ENCODE results near the gene CBLC.

The CBLC gene, protein sequence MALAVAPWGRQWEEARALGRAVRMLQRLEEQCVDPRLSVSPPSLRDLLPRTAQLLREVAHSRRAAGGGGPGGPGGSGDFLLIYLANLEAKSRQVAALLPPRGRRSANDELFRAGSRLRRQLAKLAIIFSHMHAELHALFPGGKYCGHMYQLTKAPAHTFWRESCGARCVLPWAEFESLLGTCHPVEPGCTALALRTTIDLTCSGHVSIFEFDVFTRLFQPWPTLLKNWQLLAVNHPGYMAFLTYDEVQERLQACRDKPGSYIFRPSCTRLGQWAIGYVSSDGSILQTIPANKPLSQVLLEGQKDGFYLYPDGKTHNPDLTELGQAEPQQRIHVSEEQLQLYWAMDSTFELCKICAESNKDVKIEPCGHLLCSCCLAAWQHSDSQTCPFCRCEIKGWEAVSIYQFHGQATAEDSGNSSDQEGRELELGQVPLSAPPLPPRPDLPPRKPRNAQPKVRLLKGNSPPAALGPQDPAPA

DNA sequence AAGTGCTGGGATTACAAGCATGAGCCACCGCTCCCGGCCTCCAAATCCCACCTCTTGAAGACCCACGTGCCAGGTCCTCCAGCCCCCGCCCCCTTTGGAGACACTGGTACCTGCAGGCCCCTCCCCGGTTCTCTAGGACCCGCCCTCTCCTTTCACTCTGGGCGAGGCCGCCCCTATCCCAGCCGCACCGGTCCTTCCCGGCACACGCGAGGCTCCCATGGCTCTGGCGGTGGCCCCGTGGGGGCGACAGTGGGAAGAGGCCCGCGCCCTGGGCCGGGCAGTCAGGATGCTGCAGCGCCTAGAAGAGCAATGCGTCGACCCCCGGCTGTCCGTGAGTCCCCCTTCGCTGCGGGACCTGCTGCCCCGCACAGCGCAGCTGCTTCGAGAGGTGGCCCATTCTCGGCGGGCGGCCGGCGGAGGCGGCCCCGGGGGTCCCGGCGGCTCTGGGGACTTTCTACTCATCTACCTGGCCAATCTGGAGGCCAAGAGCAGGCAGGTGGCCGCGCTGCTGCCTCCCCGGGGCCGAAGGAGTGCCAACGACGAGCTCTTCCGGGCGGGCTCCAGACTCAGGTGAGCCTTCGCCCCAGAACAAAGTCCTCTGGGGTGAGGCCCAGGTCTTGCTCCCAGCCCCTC, at the start of gene CBLC:
Gene CBLC, plus strand, starts transcription at position 176 of the 633 bp plus-strand sequence. Its CDS starts 42 bp downstream, at position 218.
- DNase-seq (ENCODE audit: low read depth, low spot score) = peak; percentile 59

DNA sequence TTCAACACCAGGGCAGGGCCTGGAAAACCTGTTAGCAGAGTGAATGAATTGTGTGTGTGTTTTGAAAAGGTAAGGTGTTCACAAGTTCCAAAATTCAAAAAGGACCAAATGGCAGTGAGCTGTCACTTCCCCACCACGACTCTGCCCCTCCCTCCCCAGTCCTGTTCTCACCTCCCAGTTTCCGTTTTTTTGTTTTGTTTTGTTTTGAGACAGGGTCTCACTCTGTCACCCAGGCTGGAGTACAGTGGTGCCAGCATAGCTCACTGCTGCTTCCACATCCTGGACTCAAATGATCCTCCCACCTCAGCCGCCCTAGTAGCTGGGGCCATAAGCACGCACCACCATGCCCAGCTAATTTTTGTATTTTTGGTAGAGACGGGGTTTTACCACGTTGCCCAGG, 49.5 kb upstream of the CBLC start:
- DNase-seq (ENCODE audit: low read depth, low spot score) = no peak

DNA sequence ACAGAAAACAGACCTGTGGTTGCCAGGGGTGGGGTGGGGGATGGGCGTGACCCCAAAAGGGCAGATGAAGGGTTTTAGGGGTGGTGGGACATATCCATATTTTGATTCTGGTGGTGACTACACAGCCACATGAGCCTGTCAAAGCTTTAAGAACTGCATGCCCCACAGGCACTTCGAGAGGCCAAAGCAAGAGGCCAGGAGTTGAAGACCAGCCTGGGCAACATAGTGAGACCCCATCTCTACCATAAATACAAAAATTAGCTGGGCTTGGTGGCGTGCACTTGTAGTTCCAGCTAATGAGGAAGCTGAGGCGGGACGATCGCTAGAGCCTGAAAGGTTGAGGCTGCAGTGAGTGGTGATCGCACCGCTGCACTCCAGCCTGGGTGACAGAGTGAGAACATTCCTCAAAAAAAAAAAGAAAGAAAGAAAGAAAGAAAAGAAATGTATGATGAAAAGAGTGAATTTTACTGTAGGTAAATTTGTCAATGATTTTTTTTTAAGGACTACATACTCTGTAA, 48.1 kb upstream of the CBLC start:
- DNase-seq (ENCODE audit: low read depth, low spot score) = no peak

DNA sequence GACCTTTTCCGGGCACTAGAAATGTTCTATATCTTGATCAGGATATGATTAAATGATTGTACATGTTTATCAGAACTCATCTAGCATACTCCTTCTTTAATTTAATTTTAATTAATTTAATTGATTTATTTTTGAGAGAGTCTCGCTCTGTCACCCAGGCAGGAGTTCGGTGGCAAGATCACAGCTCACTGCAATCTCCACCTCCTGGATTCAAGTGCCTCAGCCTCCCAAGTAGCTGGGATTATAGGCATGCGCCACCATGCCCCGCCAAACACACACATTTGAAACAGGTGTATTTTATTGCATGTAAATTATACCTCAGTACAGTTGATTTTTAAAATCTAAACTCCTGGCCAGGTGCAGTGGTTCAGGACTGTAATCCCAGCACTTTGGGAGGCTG, 46.6 kb upstream of the CBLC start:
- no peak for DNase-seq (ENCODE audit: low read depth, low spot score)

DNA sequence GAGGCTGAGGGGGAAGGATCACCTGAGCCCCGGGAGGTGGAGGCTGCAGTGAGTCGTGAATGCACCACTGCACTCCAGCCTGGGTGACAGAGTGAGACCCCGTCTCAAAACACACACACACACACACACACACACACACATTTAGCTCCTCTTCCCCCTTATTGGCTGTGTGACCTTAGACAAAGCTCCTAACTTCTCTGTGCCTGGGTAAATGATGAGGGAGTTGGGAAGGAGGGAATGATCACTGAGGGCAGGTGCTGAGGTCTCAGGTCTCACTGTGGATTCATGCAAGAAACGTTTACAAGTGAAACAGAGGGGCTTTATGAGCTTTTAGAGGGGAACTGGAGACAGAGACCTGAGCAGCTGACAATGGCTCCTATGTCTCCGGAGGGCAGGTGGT, 46.1 kb upstream of the CBLC start:
- no peak for DNase-seq (ENCODE audit: low read depth, low spot score)

DNA sequence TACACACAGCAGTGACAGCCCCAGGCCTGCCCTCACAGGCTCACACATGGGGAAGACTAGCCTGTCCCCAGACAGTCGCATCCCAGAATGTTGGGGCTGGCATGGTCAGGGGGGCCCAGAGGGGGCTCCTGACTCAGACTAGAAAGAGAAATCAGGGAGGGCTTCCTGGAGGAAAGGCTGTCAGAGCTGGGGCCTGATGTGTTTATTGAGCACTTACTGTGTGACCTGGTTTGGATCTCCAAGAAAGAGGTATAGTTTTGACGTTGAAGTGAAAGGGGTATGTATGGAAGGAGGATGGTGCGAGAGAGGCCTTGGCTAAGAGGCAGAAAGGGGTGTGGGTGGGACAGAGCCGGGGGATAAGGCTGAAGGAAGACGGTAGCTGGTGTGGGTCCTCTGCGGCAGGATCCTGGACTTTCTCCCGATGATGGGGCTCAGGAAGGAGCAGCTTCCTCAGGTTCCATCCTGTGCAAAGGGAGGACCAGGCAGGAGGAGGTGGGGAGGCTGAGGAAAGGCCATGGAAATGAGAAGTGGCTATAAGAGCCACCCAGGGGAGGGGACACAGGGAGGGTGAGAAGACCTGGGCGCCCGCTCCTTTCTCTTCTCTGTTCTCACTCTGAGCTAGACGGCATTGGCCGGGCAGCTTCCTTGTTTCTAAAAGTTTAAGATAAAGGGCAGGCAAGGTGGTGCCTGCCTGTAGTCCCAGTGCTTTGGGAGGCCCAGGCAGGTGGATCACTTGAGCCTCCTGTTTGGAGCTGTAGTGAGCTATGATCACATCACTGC, 45.3 kb upstream of the CBLC start:
- no peak for DNase-seq (ENCODE audit: low read depth, low spot score)

DNA sequence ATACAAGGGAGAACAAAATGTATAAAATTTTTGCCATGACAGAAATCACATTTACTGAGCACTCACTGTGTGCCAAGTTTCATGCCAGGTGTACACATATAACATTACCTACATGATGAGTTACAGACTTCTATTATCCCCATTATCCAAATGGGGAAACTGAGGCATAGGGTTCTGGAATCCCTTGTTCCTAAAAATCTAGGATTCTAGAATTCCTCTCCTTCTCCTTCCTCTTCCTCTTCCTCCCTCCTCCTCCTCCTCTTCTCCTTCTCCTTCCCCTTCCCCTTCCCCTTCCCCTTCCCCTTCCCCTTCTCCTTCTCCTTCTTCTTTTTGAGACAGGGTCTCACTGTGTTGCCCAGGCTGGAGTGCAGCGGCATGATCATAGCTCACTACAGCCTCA, 43.3 kb upstream of the CBLC start:
- DNase-seq (ENCODE audit: low read depth, low spot score) = no peak

DNA sequence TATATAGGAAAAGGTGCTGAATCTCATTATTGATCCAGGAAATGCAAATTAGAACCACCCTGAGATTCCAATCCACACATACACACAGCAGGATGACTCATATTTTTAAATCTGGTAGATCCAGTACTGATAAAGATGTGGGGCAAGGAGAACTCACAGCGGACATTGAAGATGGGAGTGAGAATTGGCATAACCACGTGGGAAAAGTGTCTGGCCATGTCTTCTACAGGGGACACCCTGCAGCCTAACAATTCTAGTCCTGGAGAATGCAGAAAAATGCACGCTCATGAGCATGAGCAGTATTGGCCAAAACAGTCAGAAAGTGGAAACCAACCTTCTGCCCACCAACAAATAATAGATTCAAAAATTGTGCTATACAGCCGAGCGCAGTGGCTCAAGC, 42.7 kb upstream of the CBLC start:
- no peak for DNase-seq (ENCODE audit: low read depth, low spot score)

DNA sequence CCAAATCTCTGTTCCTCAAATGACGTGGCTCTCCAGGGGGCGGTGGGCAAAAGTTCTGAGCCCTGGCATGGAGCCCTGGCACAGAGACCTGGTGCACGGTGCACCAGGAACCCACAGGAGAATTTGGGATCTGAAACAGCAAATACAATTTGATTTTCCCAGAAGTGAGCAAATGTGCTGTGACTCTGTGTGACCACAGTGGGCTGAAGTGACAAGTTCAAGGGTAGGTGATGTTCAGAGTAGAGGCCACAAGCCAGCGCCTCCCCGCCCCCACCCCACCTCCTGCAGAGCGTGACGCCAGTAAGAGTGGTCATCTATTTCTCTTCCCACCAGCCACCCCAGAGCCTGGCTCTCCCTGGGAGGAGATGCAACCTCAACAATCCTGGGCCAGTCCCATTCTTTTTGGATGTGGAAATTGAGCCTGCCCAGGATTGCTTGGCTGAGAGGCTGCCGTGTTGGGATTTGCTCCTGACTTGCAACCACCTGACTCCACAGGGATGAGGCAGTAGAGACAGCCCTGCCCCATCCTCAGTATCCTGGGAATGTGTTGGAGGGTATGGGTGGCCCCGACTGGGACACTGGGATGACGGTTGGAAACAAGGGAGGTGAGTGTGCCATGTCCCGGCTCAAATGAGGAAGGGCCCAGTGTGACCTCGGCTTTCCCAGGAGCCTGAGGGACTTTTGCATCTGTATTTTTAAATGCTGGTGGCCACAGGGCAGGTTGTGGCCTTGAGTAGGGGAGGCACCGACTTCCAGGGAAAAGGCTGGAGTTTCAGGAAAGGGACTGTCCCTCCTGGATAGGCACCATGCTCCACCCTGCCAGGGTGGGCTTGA, 40.2 kb upstream of the CBLC start:
- DNase-seq (ENCODE audit: low read depth, low spot score) = no peak

DNA sequence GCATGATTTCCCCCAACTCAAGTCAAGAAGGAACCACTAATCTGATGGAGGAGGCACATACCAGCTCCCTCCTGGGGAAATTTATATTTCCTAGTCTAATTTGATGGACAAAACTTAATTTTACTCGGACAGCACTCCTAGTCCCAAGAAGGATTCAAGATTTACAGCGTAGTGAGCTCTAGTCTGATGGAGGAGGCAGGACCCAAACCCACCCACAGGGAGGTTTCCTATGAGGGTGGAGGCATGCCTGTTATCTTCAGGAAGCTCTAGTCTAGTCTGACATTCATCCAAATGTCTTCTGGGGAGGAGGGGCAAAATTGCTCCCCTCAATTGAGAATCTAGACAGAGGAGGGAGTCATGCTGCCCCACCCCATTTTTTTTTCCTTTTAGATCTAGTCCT, 39.6 kb upstream of the CBLC start:
- DNase-seq (ENCODE audit: low read depth, low spot score) = no peak

DNA sequence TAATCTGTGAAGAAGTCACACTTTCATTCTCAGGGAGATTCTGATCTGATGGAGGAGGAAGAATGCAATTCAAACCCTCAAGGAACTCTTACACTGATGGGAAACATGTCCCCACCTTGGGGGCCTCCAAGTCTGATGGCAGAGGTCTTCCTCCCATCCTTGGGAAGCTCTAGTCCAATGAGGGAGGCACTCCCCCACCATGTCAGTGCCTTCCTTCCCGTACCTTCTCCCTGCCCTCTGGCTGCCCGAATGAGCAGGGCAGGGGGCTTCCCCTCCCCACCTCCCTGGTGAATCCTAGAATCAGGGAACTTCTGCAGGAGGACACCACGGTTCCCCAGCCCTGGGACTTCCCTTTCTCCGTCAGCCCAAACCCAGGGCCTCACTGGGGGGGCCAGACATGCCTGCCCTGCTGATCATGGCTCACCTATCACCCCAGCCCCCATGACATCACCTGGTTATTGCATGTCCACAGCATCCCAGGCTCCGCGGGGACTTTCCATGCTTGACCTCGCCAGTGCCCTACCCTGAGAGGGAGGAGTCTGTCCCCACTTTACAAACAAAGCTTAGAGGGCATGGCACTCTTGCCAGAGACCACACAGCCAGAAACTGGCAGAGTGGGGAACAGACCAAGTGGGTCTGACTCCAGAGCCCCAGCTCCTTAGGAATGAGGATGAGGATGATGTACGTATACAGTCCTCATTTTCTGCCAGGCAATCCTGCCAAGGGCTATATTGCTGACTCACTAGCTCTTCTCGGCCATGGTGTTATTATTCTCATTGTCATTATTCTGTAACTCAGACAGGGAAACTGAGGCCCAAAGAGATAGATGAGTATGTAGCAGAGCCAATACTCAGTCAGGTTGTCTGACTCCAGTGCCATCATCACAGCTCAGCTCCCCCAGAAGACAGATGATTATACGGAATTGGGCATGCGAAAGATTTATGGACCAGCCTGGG, 38.8 kb upstream of the CBLC start:
- no peak for DNase-seq (ENCODE audit: low read depth, low spot score)

DNA sequence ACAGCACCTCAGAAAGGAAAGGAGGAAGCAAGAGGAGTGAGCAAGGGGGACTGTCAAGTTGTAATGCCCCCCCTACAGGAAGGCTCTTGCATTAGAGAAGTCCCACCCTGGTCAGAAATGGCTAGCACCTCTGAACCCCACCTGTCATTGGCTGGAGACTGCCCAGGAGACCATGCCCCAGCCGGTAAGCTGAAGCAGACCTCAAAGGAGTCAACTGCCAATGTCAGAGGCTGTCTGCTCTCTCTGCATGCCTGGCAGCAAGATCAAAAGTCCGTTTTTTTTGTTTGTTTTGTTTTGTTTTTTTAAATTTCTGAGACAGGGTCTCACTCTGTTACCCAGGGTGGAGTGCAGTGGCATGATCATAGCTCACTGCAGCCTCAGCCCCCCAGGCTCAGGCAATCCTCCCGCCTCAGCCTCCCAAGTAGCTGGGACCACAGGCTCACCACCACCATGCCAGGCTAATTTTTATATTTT, 37.3 kb upstream of the CBLC start:
- no peak for DNase-seq (ENCODE audit: low read depth, low spot score)

DNA sequence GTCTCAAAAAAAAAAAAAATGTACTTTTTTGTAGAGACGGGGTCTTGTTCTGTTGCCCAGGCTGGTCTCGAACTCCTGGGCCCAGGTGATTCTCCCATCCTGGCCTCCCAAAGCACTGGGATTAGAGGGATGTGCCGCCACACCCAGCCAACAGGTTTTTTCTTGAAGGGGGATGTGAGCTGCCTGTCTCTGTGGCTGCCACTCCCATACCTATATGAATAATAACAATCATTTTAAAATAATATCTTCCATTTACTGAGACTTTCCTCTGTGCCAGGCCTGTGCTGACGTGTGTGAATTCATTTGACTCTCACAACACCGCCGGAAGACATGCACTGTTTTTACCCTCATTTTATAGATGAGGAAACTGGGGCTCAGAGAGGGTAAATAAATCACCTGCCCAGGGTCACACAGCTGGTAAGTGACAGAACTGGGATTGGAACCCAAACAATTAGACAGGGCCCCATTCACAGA, 36.4 kb upstream of the CBLC start:
- no peak for DNase-seq (ENCODE audit: low read depth, low spot score)

DNA sequence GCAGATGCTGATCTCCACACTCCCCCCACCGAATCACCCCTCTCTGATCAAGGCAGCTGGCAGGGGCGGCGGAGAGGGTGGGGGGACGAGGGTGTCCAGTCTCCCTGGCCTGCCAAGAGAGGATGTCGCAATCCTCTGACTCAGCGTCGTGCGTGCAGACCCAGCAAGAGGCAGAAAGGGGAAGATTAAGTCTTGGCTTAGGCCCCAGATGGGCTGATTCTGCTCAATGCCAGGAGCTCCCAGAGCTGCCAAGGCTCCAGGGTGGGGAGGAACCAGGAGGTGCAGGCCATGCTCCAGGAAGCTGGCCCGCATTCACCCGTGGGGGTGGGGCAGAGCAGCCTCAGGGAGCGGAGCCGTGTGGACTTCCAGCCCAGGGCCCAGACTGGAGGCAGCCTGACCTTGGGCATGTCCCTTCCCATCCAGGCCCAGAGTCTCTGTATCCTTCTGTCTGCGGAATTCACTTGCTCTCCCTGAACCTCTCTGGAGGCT, 35.8 kb upstream of the CBLC start:
- no peak for DNase-seq (ENCODE audit: low read depth, low spot score)

DNA sequence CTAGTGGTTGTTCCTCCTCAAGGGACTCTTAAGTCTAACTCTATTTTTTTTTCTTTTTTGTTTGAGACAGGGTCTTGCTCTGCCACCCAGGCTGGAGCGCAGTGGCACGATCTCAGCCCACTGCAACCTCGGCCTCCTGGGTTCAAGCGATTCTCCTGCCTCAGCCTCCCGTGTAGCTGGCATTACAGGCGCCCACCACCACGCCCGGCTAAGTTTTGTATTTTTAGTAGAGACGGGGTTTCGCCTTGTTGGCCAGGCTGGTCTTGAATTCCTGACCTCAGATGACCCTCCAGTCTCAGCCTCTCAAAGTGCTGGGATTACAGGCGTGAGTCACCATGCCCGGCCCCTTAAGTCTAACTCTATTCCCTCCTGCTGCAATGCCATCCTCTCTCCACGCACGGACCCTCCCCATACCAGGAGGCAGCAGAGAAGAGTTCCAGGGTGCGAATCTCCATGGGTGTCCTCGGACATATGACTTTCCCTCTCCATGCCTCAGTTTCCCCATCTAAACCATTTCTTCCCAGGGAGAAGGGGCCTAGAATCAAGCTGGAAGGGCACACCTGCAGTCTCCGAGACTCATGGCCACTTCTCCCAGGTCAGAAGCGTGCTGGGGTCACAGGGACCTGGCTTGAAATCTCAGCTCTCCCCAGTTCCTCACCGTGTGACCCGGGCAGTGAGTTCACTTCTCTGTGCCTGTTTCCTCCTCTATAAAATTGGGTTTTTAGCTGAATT, 35.2 kb upstream of the CBLC start:
- no peak for DNase-seq (ENCODE audit: low read depth, low spot score)

DNA sequence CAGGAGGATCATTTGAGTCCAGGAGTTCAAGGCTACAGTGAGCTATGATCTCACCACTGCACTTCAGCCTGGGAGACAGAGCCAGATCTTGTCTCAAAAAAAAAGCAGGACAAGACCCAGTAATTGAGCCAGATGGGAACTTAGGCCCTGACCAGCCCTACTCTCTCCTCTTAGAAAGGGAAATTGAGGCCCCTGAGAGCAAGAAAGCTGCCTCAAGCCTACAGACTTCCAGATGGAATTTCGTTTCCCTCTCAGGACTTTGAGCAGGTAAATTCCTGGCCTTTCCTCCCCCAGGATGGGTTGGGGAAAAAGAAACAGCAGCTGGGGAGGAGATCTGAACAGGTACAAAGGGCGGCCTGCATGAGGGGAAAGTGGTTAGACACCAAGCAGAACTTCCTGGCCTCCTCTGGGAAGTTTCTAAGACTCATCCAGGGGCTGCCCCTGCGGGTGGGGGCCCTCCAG, 32.8 kb upstream of the CBLC start:
- no peak for DNase-seq (ENCODE audit: low read depth, low spot score)

DNA sequence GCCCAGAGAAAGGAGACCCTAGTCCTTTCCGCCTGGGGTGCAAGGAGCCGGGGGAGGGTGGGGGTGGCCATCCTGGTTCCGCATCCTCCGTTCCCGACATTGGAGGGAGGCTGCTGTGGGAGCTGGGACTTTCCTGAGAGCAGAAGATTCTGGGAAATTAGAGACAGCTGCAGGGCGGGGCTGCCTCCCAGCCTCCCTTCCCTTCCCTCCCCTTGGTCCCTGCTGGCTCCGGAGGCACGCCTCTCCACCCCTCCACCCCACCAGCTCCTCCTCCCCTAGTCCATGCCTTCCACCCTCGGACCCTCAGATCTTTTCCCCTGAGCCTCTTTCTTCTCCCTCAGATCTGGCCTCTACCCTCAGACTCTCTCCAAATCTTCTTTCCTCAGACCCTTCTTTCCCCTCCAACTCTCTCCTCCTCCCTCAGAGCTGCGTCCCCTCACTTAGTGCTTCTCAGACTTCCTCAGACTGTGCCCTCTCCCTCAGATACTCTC, 32.3 kb upstream of the CBLC start:
- no peak for DNase-seq (ENCODE audit: low read depth, low spot score)

DNA sequence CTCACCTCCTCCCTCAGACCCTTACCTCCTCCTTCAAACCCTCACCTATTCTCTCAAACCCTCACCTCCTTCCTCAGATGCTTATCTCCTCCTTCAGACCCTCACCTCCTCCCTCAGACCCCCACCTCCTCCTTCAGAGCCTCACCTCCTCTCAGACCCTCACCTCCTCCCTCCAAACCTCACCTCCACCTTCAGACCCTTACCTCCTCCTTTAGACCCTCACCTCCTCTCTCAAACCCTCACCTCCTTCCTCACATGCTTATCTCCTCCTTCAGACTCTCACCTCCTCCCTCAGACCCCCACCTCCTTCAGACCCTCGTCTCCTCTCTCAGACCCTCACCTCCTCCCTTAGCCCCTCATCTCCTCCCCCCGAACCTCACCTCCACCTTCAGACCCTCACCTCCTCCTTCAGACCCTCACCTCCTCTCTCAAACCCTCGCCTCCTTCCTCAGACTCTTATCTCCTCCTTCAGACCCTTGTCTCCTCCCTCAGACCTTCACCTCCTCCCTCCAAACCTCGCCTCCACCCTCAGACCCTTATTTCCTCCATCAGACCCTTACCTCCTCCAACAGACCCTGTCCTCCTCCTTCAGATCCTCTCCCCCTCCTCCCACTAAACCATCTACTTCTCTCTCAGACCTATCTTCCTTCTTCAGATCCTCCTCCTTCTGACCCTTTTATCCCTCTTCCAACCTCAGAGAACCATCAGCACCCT, 31.6 kb upstream of the CBLC start:
- DNase-seq (ENCODE audit: low read depth, low spot score) = no peak
